Neuronal stem cell (in vitro differentiated cells): ENCODE results near the gene ITPR1.
A peak's percentile ranks its signal among the peaks of the same experiment; 100 is the strongest.

Experiments used
- DNase-seq: peaks from one replicate; pipeline ENCODE4 v3.0.0-alpha.2; 2013; ENCODE audit warnings: low spot score
- H2AFZ ChIP-seq: one replicate; pipeline ENCODE4 v1.6.1; 2013; ENCODE audit warnings: mild to moderate bottlenecking, low read length, inconsistent platforms
- H2AK5ac ChIP-seq: 2 replicates; pipeline ENCODE4 v1.6.1; 2013; ENCODE audit warnings: low read depth, mild to moderate bottlenecking, inconsistent platforms, low read length, moderate library complexity, mixed read lengths
- H2BK120ac ChIP-seq: 2 replicates; pipeline ENCODE4 v1.6.1; 2013; ENCODE audit warnings: low read depth, mild to moderate bottlenecking, inconsistent platforms, low read length, moderate library complexity, mixed read lengths
- H2BK12ac ChIP-seq: one replicate; pipeline ENCODE4 v1.6.1; 2013; ENCODE audit warnings: low read length, inconsistent platforms
- H2BK15ac ChIP-seq: 2 replicates; pipeline ENCODE4 v1.6.1; 2013; ENCODE audit warnings: mild to moderate bottlenecking, low read length, inconsistent platforms, mixed read lengths
- H2BK5ac ChIP-seq: one replicate; pipeline ENCODE4 v1.6.1; 2013; ENCODE audit warnings: inconsistent platforms, mild to moderate bottlenecking, low read length, moderate library complexity
- H3K14ac ChIP-seq: one replicate; pipeline ENCODE4 v1.6.1; 2013; ENCODE audit warnings: low read length, inconsistent platforms
- H3K18ac ChIP-seq: 2 replicates; pipeline ENCODE4 v1.6.1; 2013; ENCODE audit warnings: low read length, inconsistent platforms
- H3K23ac ChIP-seq: 2 replicates; pipeline ENCODE4 v1.6.1; 2013; ENCODE audit warnings: low read depth, mild to moderate bottlenecking, mixed read lengths, low read length, inconsistent platforms; ENCODE audit not compliant: poor library complexity
- H3K27ac ChIP-seq: replicated peaks from 3 replicates; pipeline ENCODE4 v1.5.1; 2013; ENCODE audit warnings: low read length, inconsistent platforms
- H3K27me3 ChIP-seq, 3 experiments: 2 replicates each; pipeline ENCODE4 v1.6.1; 2013; ENCODE audit warnings: low read length in 3 of 3, mild to moderate bottlenecking in 2 of 3, inconsistent platforms in 1 of 3, low read depth in 1 of 3, mixed read lengths in 1 of 3, moderate library complexity in 1 of 3; ENCODE audit not compliant: control insufficient read depth in 3 of 3, insufficient read depth in 3 of 3
- H3K36me3 ChIP-seq, 2 donors: replicated peaks in 1 of 2; 2 replicates each; pipeline ENCODE4 v1.6.1; 2013; ENCODE audit warnings: low read length in 2 of 2; ENCODE audit not compliant: control insufficient read depth in 2 of 2, insufficient read depth in 2 of 2
- H3K4ac ChIP-seq: 2 replicates; pipeline ENCODE4 v1.6.1; 2013; ENCODE audit warnings: inconsistent platforms, mild to moderate bottlenecking, low read length, moderate library complexity
- H3K4me1 ChIP-seq, 2 donors: 1 replicate in 1 of 2; 2 replicates in 1 of 2; pipeline ENCODE4 v1.6.1; 2013; ENCODE audit warnings: low read length in 2 of 2, low read depth in 1 of 2; ENCODE audit not compliant: control insufficient read depth in 2 of 2, insufficient read depth in 1 of 2
- H3K4me2 ChIP-seq: one replicate; pipeline ENCODE4 v1.6.1; 2013; ENCODE audit warnings: mild to moderate bottlenecking, low read length, inconsistent platforms; ENCODE audit not compliant: insufficient read depth, poor library complexity, severe bottlenecking
- H3K4me3 ChIP-seq, 2 donors: 2 replicates each; pipeline ENCODE4 v1.5.1; 2013; ENCODE audit warnings: low read length in 2 of 2, mild to moderate bottlenecking in 2 of 2, inconsistent platforms in 1 of 2, moderate library complexity in 1 of 2
- H3K79me1 ChIP-seq: one replicate; pipeline ENCODE4 v1.6.1; 2013; ENCODE audit warnings: low read depth, mild to moderate bottlenecking, inconsistent platforms, low read length, moderate library complexity
- H3K9ac ChIP-seq: one replicate; pipeline ENCODE4 v1.6.1; 2013; ENCODE audit warnings: mild to moderate bottlenecking, low read depth, low read length, inconsistent platforms; ENCODE audit not compliant: poor library complexity
- H3K9me3 ChIP-seq, 2 donors: replicated peaks in 1 of 2; 2 replicates each; pipeline versions ENCODE3 to v1.6.1; 2013; ENCODE audit warnings: low read length in 2 of 2, mild to moderate bottlenecking in 2 of 2, inconsistent platforms in 1 of 2, low read depth in 1 of 2, mixed read lengths in 1 of 2, moderate library complexity in 1 of 2; ENCODE audit not compliant: control insufficient read depth in 2 of 2, insufficient read depth in 1 of 2
- H4K8ac ChIP-seq: one replicate; pipeline ENCODE4 v1.6.1; 2013; ENCODE audit warnings: low read depth, mild to moderate bottlenecking, inconsistent platforms, low read length, moderate library complexity
- H4K91ac ChIP-seq: one replicate; pipeline ENCODE4 v1.6.1; 2013; ENCODE audit warnings: low read length, low read depth, mild to moderate bottlenecking, inconsistent platforms; ENCODE audit not compliant: poor library complexity
- WGBS, 2 donors: extraction: QIAGEN DNeasy Blood & Tissue Kit; methylation state at CpG; one replicate each; pipeline ENCODE4 v1.1.7; 2013; ENCODE audit warnings: missing lambda C conversion rate in 2 of 2, mixed read lengths in 1 of 2; ENCODE audit not compliant: insufficient read length in 2 of 2, insufficient replicate concordance in 1 of 2; ENCODE audit errors: extremely low coverage in 2 of 2; 5-methylcytosine and 5-hydroxymethylcytosine counted together

The ITPR1 gene

DNA sequence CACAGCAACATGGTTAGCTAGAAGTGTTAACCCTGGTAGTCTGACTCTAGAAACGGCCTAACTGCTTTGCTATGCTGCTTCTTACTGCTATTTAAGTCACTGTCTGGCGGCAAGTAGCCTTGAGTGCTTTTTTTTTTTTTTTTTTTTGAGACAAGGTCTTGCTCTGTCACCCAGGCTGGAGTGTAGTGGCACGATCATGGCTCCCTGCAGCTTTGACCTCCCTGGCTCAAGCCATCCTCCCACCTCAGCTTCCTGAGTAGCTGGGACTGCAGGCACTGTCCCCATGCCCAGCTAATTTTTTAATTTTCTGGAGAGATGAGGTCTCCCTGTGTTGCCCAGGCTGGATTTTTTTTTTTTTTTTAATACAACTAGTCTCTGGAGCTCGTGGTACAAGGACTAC lies 93.2 kb downstream of the ITPR1 start:
- H3K4me2 ChIP-seq = no peak overlapping the region
- no peak overlapping the region for H3K9ac ChIP-seq
- H2BK120ac ChIP-seq = no peak overlapping the region
- peaks cover 0 to 14% of the 10 kb centered on the region in 2 donors for H3K4me1 ChIP-seq
- no peaks in the 10 kb centered on the region for H3K79me1 ChIP-seq
- no peak for DNase-seq
- no CpG with 5 or more reads among the region's 4 CpGs for WGBS, 2 donors
- H3K36me3 ChIP-seq = no peaks in the 10 kb centered on the region
- H3K4ac ChIP-seq = no peak overlapping the region
- H2BK12ac ChIP-seq = no peak overlapping the region
- no peak overlapping the region for H4K91ac ChIP-seq
- no peak overlapping the region for H3K23ac ChIP-seq
- H3K14ac ChIP-seq = no peak overlapping the region
- no peak overlapping the region for H2AFZ ChIP-seq
- H3K27me3 ChIP-seq = no peaks in the 10 kb centered on the region
- H2BK15ac ChIP-seq = no peak overlapping the region
- no peak overlapping the region for H2BK5ac ChIP-seq
- no peak overlapping the region for H2AK5ac ChIP-seq
- H3K18ac ChIP-seq = no peak overlapping the region
- no peak overlapping the region for H3K4me3 ChIP-seq
- no peaks in the 10 kb centered on the region for H3K9me3 ChIP-seq
- no peak overlapping the region for H4K8ac ChIP-seq
- H3K27ac ChIP-seq = no peak overlapping the region

- Histone ChIP-seq H3K14ac (no peak overlapping the region), H3K4me1 (peaks cover 0 to 14% of the 10 kb centered on the region in 2 donors), H4K91ac (no peak overlapping the region), H3K27ac (peak overlapping the region; percentile 51), H2AFZ (no peak overlapping the region), H3K36me3 (no peaks in the 10 kb centered on the region), H2BK12ac (no peak overlapping the region), H2AK5ac (no peak overlapping the region), H3K4me2 (no peak overlapping the region), H3K18ac (no peak overlapping the region), H4K8ac (no peak overlapping the region), H3K27me3 (no peaks in the 10 kb centered on the region), H3K4me3 (no peak overlapping the region), H2BK120ac (no peak overlapping the region), H3K9me3 (no peaks in the 10 kb centered on the region), H3K23ac (no peak overlapping the region), H2BK15ac (no peak overlapping the region), H2BK5ac (no peak overlapping the region), H3K9ac (no peak overlapping the region), H3K79me1 (no peaks in the 10 kb centered on the region), H3K4ac (no peak overlapping the region)
- no peak for DNase-seq
- WGBS, 2 donors = no CpG with 5 or more reads among the region's 8 CpGs
Measured at GRCh38 chr3:4587061-4587837, 94.1 kb downstream of the ITPR1 start.

- H2BK5ac ChIP-seq = no peak overlapping the region
- H3K14ac ChIP-seq = no peak overlapping the region
- H2BK15ac ChIP-seq = no peak overlapping the region
- no peak overlapping the region for H3K4ac ChIP-seq
- H3K9me3 ChIP-seq = no peaks in the 10 kb centered on the region
- H4K91ac ChIP-seq = no peak overlapping the region
- H3K23ac ChIP-seq = no peak overlapping the region
- no peak overlapping the region for H3K18ac ChIP-seq
- no peaks in the 10 kb centered on the region for H3K79me1 ChIP-seq
- H4K8ac ChIP-seq = no peak overlapping the region
- no peak for DNase-seq
- H2BK120ac ChIP-seq = no peak overlapping the region
- H2AFZ ChIP-seq = no peak overlapping the region
- no peak overlapping the region for H3K4me2 ChIP-seq
- no peak overlapping the region for H2AK5ac ChIP-seq
- no peak overlapping the region for H3K4me3 ChIP-seq
- H3K9ac ChIP-seq = no peak overlapping the region
- H3K27me3 ChIP-seq = no peaks in the 10 kb centered on the region
- H3K36me3 ChIP-seq = no peaks in the 10 kb centered on the region
- H3K27ac ChIP-seq = peak overlapping the region; percentile 51
- no peak overlapping the region for H2BK12ac ChIP-seq
- H3K4me1 ChIP-seq = peaks cover 0 to 14% of the 10 kb centered on the region in 2 donors
Measured at GRCh38 chr3:4587838-4588105, 94.6 kb downstream of the ITPR1 start.

GRCh38 chr3:4588466-4588865 lies 95.3 kb downstream of the ITPR1 start:
- Histone ChIP-seq H3K4me3 (no peak overlapping the region), H3K4me2 (no peak overlapping the region), H3K9ac (no peak overlapping the region), H3K79me1 (no peaks in the 10 kb centered on the region), H3K4ac (no peak overlapping the region), H2AFZ (no peak overlapping the region), H3K4me1 (peaks cover 0 to 11% of the 10 kb centered on the region in 2 donors), H3K36me3 (no peaks in the 10 kb centered on the region), H2BK5ac (no peak overlapping the region), H3K14ac (no peak overlapping the region), H3K23ac (no peak overlapping the region), H4K8ac (no peak overlapping the region), H4K91ac (no peak overlapping the region), H3K18ac (no peak overlapping the region), H3K27me3 (no peaks in the 10 kb centered on the region), H2BK12ac (no peak overlapping the region), H2BK120ac (no peak overlapping the region), H2AK5ac (no peak overlapping the region), H3K9me3 (no peaks in the 10 kb centered on the region), H2BK15ac (no peak overlapping the region), H3K27ac (no peak overlapping the region)
- no peak for DNase-seq
- no CpG with 5 or more reads among the region's 4 CpGs for WGBS, 2 donors
